Kidney (tissue), 14 donors: ENCODE measurements around the gene C11orf68. TPM values are rescaled to one million over a fixed set of nuclear protein-coding genes. Genes with fewer than 3 reads are reported as not detected.

Experiments used
- DNase-seq, 5 donors: peaks; one replicate each; pipeline ENCODE4 v3.0.0-alpha.2; 2013 to 2020
- FAIRE-seq: peaks from 2 replicates; lab custom pipeline; 2012; peaks lifted over from hg19 to GRCh38; lab: Jason Lieb, UNC
- H3K27ac ChIP-seq, 2 donors: one replicate each; pipeline ENCODE4 v1.7.0; 2013; ENCODE audit warnings: low read depth in 2 of 2, low read length in 2 of 2, inconsistent platforms in 1 of 2
- H3K27me3 ChIP-seq: one replicate; pipeline ENCODE4 v1.7.1; 2013; ENCODE audit warnings: low read length, inconsistent platforms; ENCODE audit not compliant: control insufficient read depth, insufficient read depth
- H3K36me3 ChIP-seq, 3 donors: one replicate each; pipeline versions ENCODE4 v1.7.0 to v1.7.1; 2013; ENCODE audit warnings: low read length in 3 of 3, control low read depth in 1 of 3, inconsistent platforms in 1 of 3; ENCODE audit not compliant: insufficient read depth in 3 of 3, control insufficient read depth in 2 of 3
- H3K4me1 ChIP-seq, 3 donors: one replicate each; pipeline versions ENCODE4 v1.7.0 to v1.7.1; 2013; ENCODE audit warnings: low read length in 3 of 3, inconsistent platforms in 1 of 3, low read depth in 1 of 3; ENCODE audit not compliant: control insufficient read depth in 2 of 3, insufficient read depth in 2 of 3
- H3K4me3 ChIP-seq, 3 donors: one replicate each; pipeline versions ENCODE4 v1.7.0 to v1.8.1; 2013; ENCODE audit warnings: low read length in 3 of 3, control low read depth in 1 of 3, inconsistent platforms in 1 of 3
- H3K9ac ChIP-seq, 3 donors: one replicate each; pipeline versions ENCODE4 v1.7.0 to v1.7.1; 2013; ENCODE audit warnings: low read length in 3 of 3, control low read depth in 1 of 3, inconsistent platforms in 1 of 3
- H3K9me3 ChIP-seq, 3 donors: one replicate each; pipeline versions ENCODE4 v1.7.0 to v1.7.1; 2013; ENCODE audit warnings: low read length in 3 of 3, control low read depth in 1 of 3, inconsistent platforms in 1 of 3; ENCODE audit not compliant: control insufficient read depth in 2 of 3, insufficient read depth in 1 of 3
- CTCF ChIP-seq: IDR thresholded peaks from 3 replicates; pipeline ENCODE4 v1.5.1; 2012; ENCODE audit warnings: mild to moderate bottlenecking, moderate library complexity, borderline replicate concordance; ENCODE audit not compliant: insufficient read depth; ENCODE audit errors: extremely low read depth
- intact Hi-C: fragments of 100-400 bp; cut with DNase I; formaldehyde crosslinking; loops from one replicate; pipeline ENCODE4 v1.11.1; 2022
- polyA plus RNA-seq: library from polyadenylated mRNA; stranded (reverse); fragments of 350-450 nt; fragmentation: Illumina TruSeq; extraction: RNeasy Lipid Tissue Mini Kit (QIAGEN cat#74804); gene quantifications from one replicate; pipeline ENCODE4 v1.2.3, GENCODE V29; 2014; ENCODE audit warnings: low read depth, low replicate concordance; ENCODE audit not compliant: insufficient read depth
- total RNA-seq: library from RNA; stranded (reverse); fragmentation: NEBNext Ultra II Directional; extraction: Animal tissue kit (Norgen Biotek cat#: 25700); gene quantifications from one replicate; pipeline ENCODE4 v1.2.1, GENCODE V29; 2021
- donor health status: control.
- donor health status: control.
- donor health status: control.
- donor health status: control.
- donor health status: control.
- donor health status: DM: yes; HTN: yes; CAD: no.
- donor health status: Normal renal cell carcinoma (clear cell type).

C11orf68 gene
- total and polyA plus RNA-seq, 2 donors from 2014 or later, result 38.0 to 52.0 TPM

GRCh38 chr11:65900125-65900898, 18.6 kb downstream of the C11orf68 start, which contains the start of gene FOSL1:
FOSL1 (minus strand) TSS chr11:65900388; CDS start chr11:65900339, 49 bp downstream.
- TF ChIP-seq CTCF, result no peak
- Histone ChIP-seq H3K27me3 (peaks cover 17% of the 10 kb centered on the region), H3K9me3 (no peaks in the 10 kb centered on the region), H3K9ac (peak within 1 kb of the TSS in 1 of 3 donors; percentile 26), H3K4me3 (peak within 1 kb of the TSS in 1 of 3 donors; percentile 47), H3K4me1 (peaks cover 0 to 6% (median 3%) of the 10 kb centered on the region in 3 donors), H3K36me3 (no peaks in the 10 kb centered on the region), H3K27ac (no peak within 1 kb of the TSS)
- intact Hi-C loops, result no loop called here
- peak; percentile 73 to 96 (median 80) for DNase-seq
- FAIRE-seq, result no peak

- no peaks in the 10 kb centered on the region for H3K36me3 ChIP-seq
- no peak for TF ChIP-seq CTCF
- DNase-seq (peak in 4 of 5 donors; percentile 42 to 91 (median 56)), FAIRE-seq (no peak)
- intact Hi-C loops, result no loop called here
- peaks cover 17% of the 10 kb centered on the region for H3K27me3 ChIP-seq
- H3K4me3 ChIP-seq, result peak overlapping the region in 1 of 3 donors; percentile 47
- H3K9me3 ChIP-seq, result no peaks in the 10 kb centered on the region
- H3K4me1 ChIP-seq, result peaks cover 0 to 6% (median 3%) of the 10 kb centered on the region in 3 donors
- H3K9ac ChIP-seq, result peak overlapping the region in 1 of 3 donors; percentile 26
- no peak overlapping the region for H3K27ac ChIP-seq
Observed at GRCh38 chr11:65899356-65900124, 19.3 kb downstream of the C11orf68 start.

GRCh38 chr11:65898656-65899355, 20.1 kb downstream of the C11orf68 start:
- no peak for FAIRE-seq
- Histone ChIP-seq H3K27me3 (peaks cover 17% of the 10 kb centered on the region), H3K4me1 (peaks cover 0 to 6% (median 3%) of the 10 kb centered on the region in 3 donors), H3K4me3 (no peak overlapping the region), H3K27ac (no peak overlapping the region), H3K9me3 (no peaks in the 10 kb centered on the region), H3K9ac (no peak overlapping the region), H3K36me3 (no peaks in the 10 kb centered on the region)
- TF ChIP-seq CTCF, result no peak
- DNase-seq, result no peak
- intact Hi-C loops, result no loop called here
